ENCODE results near the gene FRMD5.
"Not testable (repeated sequence)": the region's sequence is repeated elsewhere in the genome, so short reads cannot be mapped to it uniquely, and the experiment has no call there.

Gene FRMD5

DNA sequence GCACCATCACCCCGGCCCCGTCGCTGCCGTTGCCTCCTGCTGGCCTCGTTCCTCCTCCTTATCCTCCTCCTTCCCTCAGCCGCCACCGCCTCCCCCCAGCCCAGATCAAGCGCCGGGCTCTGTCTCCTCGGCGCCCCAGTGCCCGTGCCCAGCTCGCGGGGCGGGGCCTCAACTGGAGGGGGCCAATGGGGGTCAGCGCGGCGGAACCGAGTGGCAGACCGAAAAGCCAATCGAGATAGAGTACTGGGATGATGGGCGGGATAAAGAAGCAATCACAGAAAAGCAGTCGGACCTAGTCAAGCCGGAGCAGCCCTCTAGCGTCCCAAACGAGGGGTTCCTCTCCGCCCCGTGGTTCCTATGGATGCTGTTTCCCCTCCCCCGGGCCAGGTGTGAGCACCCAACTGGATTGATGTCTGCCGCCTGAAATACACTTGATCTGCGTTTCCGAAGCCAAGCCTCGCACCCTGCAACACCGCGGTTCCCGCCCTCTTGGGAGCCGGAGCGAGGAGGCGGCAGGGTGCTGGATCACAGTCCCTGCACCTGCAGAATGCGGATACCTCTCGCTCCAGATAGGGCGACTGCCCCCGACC is at the start of gene FRMD5:
TSS of gene FRMD5 (minus strand) at position 121 of the 590 bp plus-strand sequence.
- DNase-seq (ENCODE audit: low read depth) = peak; percentile 88

DNA sequence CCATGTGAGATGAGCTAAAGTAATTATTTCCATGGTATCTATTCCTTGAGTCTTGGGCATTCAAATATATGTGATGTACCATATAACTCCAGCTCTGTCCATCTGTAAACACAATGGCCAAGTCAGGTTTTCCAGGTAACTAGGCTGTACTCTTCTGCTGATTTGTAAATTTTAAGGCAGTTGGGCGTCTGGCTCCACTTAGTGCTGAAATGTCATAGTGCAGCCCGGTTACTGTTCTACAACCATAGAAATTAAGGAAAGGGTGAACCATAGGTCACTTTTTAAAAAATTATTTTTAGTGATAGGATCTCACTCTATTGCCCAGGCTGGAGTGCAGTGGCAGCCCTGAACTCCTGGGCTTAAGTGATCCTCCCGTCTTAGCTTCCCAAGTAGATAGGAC is 48.8 kb upstream of the FRMD5 start:
- no peak for DNase-seq (ENCODE audit: low read depth)

DNA sequence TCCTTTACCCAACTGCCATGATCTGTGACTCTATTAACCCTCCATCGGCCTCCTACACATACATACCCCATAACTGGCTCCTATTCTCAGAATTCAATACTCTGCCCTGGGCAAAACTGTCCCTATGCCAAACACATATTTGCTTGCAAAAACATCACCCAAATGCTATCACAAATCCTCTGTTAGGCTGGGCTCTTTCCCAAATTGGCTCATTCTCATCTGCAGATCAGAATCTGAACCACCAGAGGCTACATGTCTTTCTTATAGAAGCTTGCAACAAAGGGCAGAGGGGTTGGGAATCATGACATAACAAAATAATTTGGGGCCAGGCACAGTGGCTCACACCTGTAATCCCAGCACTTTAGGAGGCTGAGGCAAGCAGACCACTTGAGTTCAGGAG is 48.1 kb upstream of the FRMD5 start:
- DNase-seq (ENCODE audit: low read depth) = peak; percentile 15

DNA sequence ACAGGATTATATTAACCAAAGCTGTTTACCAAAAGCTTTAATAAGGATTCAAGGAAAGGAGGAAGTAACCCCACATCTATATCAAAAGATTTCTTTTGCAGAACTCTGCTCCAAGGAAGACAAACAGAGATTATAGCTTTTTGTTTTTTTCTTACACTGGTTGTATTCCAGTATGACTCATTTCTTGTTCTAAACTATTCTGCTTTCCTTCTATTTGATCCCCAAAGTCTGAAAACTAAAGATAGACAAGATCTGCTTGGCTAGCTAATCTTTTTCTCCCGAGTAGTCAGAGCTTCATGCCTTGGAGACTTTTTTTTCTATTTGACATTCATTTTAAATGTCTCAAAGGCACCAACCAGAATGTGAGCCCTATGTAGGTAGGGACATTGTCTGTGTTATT is 36.8 kb upstream of the FRMD5 start:
- no peak for DNase-seq (ENCODE audit: low read depth)

DNA sequence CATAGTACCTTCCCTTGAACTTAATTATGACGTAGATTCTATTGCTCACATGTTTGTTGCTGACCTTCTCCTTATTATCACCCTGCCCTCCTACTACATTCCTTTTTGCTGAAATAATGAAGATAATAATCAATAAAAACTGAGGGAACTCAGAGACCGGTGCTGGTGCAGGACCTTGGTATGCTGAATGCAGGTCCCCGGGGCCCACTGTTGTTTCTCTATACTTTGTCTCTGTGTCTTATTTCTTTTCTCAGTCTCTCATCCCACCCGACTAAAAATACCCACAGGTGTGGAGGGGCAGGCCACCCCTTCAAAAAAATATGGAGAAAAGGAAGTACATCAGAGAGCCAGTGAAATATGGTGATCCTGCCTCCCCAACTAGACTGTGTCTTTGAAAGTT is 34.2 kb upstream of the FRMD5 start:
- not testable (repeated sequence) for DNase-seq (ENCODE audit: low read depth)

DNA sequence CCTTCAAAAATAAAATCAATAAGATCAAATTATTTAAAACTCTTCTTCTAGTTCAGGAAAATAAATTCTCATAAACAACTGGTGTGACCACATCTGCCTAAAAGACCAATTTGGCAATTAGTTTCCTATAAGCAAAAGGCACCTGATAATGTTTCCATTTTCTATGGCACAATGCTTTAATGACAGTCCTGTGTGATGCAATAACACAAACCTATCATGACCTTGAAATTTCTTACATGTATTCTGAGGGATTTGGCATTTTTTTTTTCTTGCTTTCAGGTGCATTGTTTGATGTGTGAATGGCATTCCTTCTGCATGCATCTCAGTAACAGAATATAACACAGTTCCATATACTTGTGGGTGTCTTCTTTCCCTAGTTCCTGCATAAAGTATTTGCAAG is 32.5 kb upstream of the FRMD5 start:
- no peak for DNase-seq (ENCODE audit: low read depth)

DNA sequence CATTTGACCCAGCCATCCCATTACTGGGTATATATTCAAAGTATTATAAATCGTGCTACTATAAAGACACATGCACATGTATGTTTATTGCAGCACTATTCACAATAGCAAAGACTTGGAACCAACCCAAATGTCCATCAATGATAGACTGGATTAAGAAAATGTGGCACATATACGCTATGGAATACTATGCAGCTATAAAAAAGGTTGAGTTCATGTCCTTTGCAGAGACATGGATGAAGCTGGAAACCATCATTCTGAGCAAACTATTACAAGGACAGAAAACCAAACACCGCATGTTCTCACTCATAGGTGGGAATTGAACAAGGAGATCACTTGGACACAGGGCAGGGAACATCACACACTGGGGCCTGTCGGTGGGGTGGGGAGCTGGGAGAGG is 31.9 kb upstream of the FRMD5 start:
- DNase-seq (ENCODE audit: low read depth) = not testable (repeated sequence)

DNA sequence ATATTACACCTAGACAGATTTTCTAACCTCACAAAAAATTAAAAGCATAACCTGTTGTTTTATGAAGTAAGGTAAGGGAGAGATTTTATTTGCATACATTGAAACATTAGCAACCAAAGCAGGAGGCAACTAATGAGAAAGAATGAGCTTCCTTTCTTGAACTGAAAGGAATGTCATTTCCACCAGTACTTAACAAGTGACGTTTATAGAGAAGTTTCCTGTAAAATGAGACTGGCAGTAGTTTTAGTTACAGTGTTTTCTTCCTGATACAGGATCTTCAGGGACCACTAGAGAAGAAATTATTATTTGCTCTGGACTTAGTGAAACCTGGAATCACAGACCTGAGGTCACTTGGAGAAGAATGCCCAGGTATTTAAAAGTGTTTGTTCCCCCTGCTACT is 27.4 kb upstream of the FRMD5 start:
- no peak for DNase-seq (ENCODE audit: low read depth)

DNA sequence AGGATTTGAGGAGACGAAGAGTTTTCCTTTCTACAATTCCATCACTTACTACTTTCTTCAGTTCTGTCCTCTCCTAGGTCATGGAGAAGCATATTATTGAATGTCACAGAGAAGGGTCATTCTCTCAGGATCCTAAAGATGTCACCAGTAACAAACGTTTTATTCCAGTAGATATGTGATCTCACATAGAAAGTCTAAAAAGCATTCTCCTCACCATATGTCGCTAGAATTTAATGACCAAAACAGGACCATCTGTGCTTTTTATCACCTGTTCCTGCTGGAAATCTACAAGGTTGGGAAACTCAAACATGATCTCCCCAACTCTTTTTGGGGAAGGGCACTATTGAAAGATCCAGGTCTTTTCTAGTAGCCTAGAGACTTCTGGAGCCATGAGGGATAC is 24.0 kb upstream of the FRMD5 start:
- DNase-seq (ENCODE audit: low read depth) = no peak

DNA sequence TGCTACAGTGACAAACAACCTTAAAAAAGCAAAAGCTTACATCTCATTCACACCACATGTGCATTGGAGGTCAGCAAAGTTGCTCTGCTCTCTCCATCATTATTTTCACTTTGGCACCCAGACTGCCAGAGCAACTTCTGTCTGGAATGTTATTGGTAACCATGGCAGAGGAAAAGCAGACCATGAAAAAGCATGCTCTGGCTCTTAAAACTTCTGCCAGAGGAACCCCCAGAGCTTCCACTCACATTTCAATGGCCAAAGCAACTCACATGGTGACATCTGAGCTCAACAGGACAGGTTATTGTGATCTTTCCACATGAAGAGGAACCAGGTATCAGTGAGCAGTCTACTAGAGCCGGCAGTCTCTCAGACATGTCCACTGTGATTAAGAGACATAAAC is 21.9 kb upstream of the FRMD5 start:
- DNase-seq (ENCODE audit: low read depth) = no peak

DNA sequence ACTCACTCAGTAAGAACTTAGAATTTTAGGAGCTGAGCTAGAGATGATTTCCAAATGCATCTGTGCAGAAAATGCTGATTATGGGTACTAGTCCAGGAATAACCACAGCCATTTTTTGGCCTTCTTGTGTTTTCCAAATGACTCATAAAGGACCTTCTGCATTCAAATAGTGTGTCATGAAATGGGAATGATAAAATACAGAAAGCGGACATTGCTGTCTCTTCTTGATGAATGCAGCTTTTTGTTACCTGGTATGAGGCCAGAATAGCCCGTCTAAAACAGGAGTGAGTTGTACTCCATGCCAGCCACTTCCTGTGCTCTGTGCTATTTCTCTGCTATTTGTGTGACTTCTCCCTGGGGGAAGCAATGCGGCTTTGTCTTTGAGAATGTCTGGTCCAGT is 20.5 kb upstream of the FRMD5 start:
- DNase-seq (ENCODE audit: low read depth) = peak; percentile 75

DNA sequence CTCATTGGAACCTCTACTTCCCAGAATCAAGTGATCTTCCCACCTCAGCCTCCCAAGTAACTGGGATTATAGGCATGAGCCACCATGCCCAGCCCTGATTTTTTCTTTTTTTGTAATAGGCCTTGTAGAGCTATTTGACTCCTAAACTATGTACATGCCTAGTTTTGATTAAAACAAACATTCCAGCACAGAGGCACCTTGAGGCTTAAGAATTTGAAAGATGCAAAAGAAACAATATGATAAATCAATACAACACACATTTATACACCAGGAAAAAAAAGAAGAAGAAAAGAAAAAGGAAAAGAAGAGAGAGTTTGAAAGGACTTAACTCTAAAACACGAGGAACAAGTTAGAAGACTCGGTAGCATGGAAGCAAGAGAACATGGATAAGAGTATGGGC is 13.9 kb upstream of the FRMD5 start:
- no peak for DNase-seq (ENCODE audit: low read depth)

DNA sequence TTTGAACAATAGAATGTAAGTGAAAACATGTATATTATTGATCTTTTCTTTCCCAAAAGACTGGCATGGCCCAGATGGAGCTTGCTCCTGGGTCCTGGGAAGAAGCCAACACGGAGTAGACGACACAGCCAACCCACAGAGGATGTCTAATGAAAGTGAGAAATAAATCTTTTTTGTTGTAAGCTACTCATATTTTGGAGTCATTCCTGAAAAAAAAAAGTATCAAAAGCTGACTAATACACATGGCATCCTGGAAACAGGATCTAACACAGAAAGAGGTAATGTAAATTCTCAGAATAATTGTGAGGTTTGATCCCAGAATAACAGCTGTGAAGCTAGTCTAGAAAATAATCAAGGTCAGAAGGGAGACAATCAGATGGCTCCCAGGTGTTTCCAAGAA is 12.6 kb upstream of the FRMD5 start:
- DNase-seq (ENCODE audit: low read depth) = peak; percentile 5

DNA sequence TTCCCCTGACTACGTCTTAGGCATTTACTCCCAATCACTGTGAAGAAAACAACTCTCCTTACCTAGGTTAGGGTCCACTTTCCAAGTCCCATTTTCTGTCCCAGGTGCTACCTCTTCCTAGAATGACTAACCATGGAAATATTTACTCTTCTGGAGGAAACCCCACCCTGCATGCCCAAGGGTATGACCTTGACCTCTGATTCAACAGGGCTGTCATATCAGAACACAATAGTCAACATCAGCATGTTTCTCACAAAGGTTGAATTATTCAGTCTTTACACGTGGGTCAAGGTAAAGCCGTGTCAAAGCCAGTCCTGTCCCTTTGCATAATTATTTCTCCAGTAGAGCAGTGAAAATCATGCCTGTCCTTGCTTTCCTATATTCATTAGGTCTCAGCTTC is 4.3 kb upstream of the FRMD5 start:
- DNase-seq (ENCODE audit: low read depth) = no peak

DNA sequence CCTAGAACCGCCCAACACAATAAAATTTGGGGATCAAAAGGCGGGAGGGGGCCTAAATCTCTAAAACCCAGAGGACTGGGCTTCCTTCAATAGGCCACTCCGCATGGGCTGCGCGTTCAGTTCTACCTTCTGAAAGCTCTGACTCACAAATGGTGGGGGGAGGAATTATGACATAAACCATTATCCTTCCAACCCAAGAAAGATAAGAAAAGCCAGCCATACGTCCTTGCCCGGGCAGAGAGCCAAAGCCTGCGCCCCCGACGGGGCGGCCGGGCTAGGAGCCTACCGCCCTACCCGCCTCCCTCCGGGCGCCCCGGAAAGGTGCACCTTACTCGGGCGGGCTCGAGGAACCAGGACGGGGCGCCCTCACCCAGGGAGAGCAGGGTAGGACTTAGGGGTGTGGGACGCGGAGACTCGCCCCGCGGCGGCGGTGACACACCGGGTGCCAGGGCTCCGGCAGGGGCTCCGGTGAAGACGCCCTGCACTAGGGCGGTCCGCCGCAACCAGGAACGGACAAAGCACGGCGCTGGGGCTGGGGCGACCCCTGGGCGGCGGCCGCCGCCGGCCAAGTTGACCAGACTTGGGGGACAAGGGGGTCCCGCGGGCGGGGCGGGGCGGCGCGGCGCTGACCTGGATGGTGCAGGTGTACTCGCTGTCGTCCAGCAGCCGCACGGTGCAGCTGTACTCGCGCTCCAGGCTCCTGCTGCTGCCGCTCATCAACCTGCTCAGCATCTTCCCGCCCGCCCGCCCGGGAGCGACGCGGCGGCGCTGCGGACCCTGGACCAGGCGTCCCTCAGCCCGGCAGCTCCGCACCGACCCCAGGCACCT is 534 bp downstream of the FRMD5 start:
- DNase-seq (ENCODE audit: low read depth) = no peak

DNA sequence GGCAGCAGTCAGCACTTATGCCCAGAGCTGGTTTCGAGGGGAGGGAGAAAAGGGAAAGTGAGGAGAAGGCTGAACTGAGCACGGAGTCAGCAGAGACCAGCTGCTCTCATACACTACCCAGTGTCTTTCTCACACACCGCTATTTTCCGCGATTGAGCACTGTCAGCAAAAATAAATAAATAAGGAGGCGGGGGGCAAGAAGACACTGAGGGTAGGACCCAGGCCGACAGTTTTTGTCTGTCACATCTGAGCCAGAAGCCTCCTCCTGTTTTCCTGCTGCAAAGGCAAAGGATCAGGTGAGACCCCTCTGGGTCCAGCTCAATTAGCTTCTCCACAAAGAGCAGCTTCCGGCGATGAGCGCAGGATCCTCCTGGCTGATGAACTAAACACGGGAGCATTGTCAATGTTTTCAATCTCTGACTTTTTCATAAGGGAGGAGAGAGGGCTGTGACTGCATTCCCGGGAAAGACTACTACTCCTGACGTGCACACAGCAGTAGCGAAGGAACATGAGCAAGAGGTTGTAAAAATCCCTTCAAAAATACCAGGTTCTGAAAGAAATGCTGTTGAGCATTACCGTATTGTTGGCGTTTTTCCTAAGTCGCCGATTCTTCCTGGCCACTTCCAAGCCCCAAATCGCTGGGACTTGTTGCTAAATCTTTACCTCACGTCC is 1.3 kb downstream of the FRMD5 start:
- no peak for DNase-seq (ENCODE audit: low read depth)

DNA sequence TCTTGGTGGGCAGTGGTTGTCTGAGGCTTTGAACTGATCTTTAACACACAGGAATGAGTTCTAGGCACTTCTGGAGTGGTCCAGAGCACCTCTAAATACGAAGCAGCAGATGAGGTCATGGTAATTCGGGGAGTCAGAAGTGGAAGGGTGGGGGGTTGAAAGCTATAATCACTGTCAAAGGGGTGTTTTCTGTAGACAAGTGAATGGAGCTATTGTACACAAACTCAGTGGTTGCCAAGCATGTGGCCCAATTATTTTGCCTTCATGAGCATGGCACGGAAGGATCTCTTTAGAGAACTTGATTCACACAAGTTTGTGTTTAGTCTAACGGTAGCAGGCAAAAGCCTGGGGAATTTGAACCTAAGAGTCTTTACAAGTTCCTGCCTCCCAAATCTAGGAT is 6.3 kb downstream of the FRMD5 start:
- no peak for DNase-seq (ENCODE audit: low read depth)

DNA sequence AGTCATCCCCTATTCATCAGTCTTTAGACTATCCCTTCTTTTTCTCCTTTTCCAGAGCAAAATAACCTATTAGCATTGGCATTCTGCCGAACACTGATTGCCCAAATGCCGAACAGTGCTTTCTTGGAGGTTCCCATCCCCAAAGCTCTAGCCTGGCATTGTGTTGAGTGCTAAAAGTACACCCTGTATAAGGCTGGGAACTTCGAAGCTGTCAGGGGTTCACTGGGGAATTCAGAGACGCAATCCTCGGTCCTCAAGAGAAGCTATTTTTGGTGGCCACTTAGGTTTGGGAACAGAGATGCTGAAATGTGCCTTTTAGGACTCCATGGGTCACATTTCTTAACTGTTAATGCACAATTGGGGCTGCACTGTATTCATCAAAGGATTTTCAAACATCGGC is 8.4 kb downstream of the FRMD5 start:
- DNase-seq (ENCODE audit: low read depth) = no peak

DNA sequence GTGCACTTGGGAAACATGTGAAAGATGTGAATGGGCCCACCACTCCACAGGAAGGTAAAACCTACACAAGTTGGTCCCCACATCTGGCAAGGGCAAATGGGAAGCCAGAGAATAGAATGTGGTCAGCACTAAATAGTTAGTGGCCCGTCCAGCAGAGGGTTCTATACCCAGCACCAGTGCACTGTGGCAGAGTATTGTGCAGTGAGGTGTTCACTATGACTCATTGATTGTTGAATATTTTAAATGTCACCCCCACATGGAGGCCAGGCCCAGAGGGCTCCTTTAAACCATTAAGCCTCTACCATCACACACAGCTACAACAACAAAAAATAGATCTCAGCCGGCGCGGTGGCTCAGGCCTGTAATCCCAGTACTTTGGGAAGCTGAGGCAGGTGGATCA is 11.7 kb downstream of the FRMD5 start:
- DNase-seq (ENCODE audit: low read depth) = no peak

DNA sequence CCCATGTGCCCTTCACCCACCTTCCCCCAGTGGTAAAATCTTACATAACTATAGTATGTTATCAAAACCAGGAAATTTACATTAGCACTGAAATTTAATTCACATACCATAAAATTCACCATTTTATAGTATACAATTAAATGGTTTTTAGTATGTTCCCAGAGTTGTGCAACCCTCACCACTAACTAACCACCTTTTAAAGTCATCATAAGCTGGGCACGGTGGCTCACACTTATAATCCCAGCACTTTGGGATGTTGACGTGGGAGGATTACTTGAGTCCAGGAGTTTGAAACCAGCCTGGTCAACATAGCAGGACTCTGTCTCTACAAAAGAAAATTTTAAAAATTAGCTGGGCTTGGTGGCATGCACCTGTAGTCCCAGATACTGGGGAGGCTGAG is 13.7 kb downstream of the FRMD5 start:
- DNase-seq (ENCODE audit: low read depth) = no peak

DNA sequence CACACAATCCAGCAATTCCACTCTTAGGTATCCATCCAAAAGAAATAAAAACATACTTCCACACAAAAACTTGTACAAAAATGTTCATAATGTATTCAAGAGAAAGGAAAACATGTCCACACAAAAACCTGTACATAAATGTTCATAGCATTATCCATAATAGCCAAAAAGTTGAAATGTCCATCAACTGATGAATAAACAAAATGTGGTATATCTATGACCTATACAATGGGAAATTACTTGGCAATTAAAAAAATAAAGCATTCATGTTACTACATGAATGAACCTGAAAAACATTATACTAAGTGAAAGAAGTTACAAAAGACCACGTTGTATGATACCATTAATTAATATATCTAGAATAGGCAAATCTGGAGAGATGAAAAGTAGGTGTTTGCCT is 17.9 kb downstream of the FRMD5 start:
- DNase-seq (ENCODE audit: low read depth) = no peak

DNA sequence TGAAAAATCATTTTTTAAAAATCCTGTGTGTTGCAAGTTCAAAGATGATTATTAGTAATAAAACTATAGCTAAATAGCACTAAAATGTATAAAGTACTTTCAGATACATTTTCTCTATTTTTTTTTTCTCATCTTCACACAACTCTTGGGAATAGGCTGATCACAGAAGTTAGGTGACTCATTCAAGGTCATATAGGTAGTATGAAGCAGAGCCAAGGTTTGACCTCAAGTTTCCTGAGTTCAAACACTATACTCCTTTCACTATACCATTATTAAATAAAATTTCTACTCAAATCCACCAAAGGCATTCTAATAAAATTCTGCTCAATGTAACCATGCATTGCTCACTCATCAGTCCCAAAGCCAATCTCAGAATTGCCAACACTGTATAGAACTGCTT is 21.3 kb downstream of the FRMD5 start:
- DNase-seq (ENCODE audit: low read depth) = no peak

DNA sequence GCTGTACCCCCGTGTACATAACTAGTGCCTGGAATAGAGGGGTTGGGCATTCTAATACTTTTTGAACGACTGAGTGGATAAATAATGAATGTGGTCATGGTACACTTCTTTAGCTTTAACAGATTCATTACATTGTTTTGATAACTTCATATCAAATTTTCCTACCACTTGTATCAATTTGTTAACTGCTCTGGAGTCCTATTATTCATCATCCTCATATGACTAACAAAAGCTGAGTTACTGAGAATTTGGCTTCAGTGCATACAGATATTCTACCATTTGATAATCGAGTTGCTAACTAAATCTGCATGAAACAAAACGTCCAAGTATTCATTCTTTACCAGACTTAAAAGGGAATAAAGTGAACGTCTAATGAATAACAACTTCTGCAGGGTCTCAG is 31.7 kb downstream of the FRMD5 start:
- DNase-seq (ENCODE audit: low read depth) = no peak
